Stimulated activated CD8-positive, alpha-beta memory T cell treated with anti-CD3 and anti-CD28 coated beads, Interleukin-12 subunit alpha, Interleukin-12 subunit beta, amount 100 ng/mL, for 24 hours (primary cell): ENCODE data around the gene TNS1.
A peak's percentile ranks its signal among the peaks of the same experiment; 100 is the strongest.
"Not testable (repeated sequence)": the region's sequence is repeated elsewhere in the genome, so short reads cannot be mapped to it uniquely, and the experiment has no call there.

ENCODE experiments used
- DNase-seq: peaks from one replicate; pipeline ENCODE4 v3.0.0-alpha.2; 2020; ENCODE audit errors: extremely low read depth

TNS1 gene

DNA sequence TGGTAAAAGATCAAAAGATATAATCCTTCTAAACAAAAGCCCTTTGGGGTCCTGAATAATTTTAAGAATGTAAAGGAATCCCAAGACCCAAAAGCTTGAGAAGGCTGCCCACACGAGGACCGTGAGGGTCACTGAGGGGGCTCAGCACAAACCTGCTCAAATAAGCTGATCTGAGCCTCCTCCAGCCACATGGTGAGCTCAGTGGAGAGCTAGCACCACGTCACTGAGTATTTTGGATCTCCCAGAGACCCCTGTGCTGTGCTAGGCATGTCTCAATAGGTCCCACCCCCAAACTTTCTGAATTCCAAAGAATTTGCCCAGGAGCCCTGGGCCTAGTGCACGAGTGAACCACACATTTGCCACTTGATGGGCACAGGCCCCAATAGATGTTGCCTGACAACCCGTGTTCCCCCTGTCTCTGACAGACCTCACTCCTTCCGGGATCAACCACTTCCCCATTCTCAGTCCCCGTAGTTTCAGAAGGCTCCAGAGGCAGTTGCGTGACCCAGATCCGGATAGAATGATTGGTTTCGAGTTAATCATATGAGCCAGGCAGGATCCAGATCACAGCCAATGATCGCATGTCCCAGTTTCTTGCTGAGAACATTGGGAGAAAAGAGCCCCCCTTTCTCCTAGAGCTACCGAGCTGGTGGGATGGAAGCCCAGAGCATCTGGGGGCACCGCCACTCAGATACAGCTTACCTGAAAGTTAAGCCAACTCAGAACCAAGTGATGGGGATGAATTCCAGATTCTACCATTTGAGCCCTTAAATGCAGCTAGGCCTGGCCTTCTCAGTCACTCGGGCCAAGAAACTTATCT, 203.8 kb downstream of the TNS1 start:
- no peak for DNase-seq

DNA sequence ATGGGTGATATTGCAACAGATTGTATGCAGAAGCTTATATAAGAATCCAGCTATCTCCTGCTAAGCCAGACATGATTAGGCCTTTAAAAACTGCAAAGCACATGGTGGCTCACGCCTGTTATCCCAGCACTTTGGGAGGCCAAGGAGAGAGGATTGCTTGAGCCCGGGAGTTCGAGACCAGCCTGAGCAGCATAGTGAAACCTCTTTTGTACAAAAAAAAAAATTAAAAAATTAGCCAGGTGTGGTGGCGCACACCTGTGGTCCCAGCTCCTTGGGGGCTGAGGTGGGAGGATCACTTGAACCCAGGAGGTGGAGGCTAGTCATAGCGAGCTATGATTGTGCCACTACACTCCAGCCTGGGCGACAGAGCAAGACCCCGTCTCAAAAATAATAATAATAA, 204.6 kb downstream of the TNS1 start:
- no peak for DNase-seq

DNA sequence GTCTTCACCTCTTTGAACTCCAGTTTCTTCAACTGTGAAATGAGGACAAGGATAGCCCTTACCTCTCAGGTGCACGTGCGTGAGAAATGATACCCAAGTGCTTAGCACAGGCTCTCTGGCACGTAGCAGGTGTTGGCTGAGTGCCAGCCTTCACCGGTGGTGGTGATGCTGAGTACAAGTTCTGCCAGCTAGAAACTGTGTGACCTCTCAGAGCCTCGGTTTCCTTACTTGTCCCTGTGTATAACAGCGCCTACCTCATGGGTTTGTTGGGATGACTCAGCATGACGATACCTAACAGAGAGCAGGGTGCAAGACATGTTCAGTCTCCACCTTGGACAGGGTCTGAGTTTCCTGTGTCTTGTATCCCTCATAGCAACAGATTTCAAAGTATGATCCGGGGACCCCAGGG, 205.1 kb downstream of the TNS1 start:
- no peak for DNase-seq

DNA sequence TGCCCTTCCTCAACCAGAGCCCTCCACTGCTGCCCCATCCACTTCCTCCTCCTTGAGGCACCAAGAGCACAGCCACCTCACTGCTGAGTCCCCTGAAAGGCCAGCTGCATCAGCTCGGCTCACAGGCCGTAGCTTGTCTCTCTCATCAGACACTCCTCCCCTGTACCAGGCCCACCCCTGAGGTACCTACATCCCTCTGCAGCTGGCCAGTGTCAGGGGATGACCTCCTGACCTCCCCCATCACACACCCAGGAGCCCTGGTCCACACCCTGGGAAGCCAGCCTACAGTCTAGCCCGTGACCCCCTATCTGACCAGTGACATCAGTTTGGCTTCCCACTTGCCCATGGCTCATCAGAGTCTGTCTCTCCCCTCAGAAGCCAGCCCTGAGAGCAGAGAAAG, 205.6 kb downstream of the TNS1 start:
- DNase-seq: no peak

DNA sequence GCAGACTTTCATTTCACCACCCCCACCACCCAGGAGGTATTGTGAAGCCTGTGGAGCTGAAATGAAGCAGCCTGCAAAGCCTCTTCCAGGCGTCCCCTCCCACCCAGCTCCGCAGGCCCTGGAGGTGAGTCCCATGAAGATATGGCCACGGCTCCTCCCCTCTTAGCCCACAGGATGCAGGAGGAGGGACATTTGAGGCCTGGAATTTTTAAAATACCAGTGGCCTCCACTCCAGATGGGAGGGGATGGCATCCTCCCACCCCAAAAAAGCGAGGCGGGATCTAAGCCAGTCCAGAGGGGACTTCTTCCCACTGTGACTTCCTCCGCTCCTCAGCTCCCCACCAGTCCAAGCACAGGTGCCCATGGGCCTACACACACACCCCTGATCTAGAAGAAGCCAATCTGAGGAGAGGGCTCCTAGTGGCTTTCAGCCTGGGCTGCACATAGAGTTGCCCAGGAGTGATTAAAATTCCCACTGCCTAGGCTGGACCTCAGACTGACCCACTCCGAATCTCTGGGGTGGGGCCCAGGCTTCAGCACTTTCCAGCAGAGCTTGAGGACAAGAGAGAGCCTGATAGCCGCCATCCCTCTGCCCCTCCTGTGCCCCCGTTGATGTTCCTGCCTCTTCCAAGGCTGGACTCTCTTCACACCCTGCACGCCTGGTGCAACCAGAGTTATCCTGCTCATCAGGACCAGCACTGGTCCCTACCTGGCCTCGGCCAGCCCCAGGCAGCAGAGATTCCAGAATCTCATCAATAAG, 206.9 kb downstream of the TNS1 start:
- no peak for DNase-seq

DNA sequence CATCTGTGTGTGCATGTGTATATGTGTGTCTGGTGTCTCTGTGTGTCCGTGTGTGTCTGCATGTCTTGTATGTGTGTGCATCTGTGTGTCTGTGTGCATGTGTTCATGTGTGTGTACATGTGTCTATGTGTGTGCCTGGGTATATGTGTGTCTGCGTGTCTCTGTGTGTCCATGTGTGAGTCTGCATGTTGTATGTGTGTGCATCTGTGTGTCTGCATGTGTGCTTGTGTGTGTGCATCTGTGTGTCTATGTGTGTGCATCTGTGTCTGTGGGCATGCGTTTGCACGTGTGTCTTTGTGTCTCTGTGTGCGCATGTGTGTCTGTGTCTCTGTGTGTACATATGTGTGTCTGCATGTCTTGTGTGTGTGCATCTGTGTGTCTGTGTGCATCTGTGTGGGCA, 207.7 kb downstream of the TNS1 start:
- DNase-seq: no peak

DNA sequence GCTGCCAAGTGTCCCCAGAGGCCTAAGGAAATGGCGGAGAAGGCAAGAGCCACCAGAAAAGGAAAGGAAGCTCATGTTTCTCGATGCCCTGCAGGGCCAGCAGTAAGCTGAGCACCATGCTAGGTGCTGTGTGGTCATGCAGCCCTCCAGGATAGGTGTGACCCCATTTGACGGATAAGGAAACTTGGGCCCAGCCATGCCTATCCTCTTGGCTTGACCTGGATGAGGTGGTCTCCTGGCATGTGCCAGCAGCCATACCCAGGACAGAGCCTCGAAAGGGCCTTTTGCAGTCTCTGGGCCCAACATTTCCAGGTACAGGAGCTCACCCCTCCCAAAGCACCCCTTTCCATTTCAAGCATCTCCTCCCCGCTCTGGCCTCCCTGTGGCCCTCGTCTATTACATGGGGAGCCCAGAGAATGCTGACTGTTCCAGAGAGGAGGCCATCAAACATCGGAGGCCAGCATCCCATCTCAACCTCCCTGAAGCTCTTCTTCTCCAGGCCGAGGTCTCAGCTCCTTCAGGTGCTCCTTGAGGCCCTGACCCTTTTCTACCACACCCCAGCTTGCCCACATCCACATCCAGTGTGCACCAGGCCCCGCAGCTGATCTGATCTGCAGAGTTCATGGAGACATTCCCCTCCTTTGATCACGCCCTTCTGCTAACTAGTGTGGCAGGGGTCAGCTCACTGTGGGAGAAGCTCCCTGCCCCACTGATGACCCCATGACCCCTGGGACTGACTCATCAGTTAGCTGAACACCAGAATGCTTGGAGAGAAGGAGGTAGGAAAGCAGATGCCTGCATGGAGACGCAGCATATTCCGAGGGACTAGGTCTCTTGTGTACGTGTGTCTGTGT, 208.4 kb downstream of the TNS1 start:
- no peak for DNase-seq

DNA sequence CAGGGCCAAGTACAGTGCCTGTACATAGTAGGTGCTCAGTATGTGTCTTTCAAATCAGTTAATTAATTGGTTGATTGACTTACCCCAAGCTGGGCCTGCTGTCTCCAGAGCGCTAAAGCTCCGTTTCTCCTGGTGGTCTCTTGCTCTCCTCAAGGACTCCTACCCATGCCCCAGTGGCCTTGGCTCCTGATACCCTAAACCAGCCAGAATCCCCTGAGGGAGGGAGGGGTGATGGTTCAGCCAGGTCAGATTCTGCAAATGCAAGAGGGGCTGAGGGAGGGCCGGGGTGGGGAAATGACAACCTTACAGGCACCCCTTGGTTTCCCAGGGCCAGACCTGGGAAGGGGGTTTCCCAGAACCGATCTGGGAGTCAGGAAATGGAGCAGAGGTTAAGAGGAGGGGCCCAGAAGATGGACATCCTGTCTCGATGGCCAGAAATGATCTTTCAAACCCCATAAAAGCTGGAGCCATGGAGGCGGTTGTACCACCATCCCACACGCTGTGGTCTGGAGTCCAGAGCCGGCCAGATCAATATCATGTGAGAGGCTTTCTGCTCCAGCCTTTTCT, 209.1 kb downstream of the TNS1 start:
- no peak for DNase-seq

DNA sequence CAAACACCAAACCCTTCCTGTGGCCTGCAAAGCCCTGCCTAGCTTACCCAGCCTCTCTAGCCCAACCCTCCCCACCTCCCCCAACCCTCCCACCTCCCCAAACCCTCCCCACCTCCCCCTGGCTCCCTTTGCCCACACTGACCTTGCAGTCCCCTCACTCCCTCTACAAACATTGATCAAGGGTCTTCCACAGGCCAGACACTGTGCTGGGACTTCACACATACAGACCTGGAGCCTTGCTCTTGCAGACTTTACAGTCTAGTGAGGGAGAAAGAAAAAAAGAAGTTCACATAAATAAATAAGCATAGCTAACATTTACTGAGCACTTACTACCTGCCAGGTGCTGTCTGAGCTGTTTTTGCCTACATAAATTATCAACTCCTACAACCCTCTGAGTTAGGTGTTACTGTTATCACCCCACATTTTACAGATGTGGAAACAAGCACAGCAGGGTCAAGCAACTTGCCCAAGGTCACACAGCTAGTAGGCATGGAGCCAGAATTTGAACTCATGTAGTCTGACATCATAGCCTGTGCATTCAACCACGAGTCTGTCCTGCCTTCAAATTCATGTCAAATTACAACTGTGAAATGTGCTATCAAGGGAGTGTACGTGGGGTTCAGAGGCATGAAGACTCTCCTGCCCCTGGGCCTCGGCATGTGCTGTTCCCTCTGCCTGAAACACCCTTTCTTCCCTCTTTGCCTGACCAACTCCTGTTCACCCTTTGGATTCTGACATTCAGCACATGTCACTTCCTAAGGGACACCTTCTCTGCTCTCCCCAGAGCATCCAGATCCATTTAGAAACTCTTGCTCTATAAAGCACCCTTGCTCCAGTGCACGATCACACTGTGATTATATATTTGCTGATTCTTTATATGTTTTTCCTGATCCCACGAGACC, 209.9 kb downstream of the TNS1 start:
- no peak for DNase-seq

DNA sequence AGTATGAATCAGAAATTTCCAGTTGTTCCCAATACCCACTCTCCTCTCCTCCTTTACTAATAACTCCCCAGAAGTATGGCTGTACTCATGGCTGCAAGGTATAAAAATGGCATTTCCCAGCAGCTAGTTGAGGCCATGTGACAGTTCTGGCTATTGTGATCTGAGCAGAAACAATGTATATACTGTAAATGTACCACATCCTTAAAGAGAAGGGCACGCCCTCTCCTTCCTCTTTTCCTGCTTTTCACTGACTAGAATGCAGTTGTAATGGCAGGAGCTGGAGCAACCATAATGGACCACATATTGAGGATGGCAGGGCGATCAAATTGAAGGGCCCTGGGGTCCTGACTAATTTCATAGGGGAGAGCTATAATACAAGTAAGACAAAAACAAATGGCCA, 211.2 kb downstream of the TNS1 start:
- DNase-seq: no peak

DNA sequence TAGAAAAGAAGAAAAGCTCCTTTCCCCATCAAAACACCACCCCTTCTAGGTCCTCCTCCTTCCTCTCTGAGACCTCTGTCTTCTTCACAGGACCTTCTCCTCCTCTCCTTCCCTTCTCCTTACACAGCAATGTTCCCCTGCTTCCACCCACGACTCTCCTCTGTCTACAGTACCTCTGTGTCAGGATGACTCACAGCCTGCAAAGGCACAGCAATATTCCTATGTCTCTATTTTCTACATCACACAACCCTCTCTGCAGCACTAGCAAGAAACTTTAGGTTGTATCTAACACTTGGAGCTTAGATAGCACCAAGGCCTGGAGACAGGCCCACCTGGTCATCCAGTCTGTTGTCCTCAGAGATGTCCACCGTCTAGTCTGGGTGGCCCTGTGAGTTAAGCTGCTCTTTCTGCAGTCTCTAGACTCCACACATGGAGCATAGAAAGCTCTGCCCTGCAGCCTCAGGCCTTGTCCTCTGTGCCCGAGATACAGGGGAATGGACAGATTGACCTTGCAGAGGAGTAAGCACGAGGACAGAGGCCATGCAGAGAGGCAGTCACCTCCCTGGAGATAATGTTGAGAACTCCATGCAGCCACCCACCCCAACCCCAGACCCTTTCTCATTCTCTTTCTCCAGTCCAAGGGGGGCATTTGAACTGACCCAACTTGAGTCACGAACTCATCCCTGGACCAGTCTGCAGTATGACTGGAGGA, 212.0 kb downstream of the TNS1 start:
- no peak for DNase-seq

DNA sequence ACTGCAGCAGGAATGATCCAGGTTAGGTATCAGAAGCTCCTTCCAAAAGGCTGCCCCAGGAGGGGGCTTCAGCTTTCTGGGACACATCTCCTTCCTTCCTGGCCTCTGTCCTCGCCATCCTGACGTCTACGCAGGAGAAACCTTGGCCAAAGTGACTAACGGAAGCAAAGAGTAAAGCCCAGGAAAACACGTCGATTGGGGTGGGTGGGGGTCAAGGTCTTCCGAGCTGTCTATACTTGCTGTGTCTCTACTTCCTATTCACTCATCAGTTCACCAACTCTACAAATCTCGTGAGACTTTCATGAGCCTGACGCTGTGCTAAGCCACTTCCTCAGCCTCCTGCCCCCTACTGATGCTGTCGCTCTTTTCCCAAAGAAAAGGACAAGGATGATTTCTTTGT, 212.6 kb downstream of the TNS1 start:
- DNase-seq: no peak

DNA sequence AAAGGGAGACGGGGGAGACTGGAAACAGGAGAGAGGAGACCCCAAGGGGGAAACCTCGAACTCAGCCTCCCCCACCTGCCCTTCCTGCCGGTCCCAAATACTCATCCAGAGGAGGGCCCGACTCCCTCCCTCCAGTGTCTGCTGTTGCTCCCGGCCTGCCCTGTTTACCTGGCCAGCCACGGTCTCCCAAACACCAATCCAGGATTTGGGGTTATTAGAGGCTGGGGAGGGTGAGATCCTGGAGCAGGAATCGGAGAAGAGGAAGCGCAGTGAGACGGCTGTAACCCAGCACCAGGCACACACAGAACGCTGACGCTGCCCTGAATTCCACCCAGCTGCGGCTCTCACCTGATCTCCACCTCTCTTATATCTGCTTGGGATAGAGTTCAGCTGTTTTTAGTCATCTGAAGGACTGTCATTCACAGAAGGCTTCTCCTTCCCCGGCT, 213.0 kb downstream of the TNS1 start:
- DNase-seq: no peak

DNA sequence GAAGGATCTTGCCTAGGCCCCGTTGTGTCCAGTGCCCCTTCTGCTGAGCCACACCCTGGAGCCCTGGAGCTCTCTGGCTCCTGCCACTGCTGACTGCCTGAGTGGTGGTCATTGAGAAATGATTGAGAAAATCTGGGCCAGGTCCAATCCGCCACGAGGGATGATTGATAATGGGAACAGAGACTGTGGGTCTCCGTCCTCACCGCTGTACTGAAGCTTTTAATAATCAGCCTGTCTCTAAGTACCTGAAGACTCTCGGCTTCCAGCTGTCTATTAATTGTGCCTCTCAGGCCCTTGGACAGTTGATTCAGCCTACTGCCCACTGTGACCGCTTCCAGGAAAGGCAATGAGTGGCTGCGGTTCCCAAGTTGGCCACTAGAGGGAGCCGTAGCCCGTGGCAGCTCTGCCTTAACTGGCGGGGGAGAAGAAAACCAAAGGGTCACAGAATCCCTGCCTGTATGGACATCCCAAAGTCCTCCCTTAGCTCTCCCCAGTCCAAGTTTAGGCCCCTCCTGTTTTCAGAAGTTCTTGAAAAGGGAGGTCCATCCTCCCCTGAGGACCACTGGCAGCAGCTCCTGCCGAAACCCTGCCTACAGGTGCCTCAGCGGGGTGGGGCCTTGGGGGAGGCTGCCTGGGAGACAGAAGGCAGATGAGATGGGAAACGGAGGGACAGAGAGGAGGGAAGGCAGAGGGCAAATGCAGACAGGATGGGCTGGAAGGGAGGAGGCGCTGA, 213.6 kb downstream of the TNS1 start:
- peak; percentile 37 for DNase-seq

DNA sequence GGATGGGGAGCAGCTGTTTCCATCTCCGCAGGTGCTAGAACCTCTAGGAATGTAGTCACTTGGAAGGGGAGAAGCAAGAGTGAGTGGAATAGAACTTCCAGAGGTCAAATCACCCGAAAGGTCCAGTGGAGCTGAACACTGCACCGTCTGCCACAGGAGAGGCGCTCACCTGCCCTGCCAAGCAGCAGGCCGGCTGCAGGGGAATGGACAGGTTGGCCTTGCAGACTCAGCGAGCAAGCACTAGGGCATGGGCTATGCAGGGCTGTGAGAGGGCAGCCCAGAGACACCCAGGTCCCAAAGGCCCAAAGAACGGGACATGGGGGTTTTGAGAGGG, 214.2 kb downstream of the TNS1 start:
- DNase-seq: no peak

DNA sequence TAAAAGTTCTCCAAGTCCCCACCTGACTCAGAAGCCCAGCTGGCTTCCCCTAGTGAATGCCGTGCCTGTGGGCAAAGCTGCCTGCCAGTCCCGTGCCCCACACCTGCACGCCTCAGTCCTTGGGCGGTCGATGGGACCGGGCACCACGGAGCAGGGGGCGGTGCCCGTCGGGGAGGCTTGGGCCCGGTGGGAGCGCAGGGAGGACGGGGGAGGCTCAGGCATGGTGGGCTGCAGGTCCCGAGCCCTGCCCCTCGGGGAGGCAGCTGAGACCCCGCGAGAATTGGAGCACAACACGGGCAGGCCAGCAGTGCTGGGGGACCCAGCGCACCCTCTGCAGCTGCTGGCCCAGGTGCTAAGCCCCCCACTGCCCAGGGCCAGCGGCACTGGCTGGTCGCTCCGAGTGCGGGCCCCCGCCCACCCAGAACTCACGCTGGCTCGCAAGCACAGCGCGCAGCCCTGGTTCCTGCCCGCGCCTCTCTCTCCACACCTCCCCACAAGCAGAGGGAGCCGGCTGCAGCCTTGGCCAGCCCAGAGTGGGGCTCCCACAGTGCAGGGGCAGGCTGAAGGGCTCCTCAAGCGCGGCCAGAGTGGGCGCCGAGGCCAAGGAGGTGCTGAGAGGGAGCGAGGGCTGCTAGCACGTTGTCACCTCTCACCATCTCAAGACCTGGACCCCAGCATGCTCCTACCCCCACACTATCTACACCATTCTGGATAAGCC, 215.5 kb downstream of the TNS1 start:
- no peak for DNase-seq

DNA sequence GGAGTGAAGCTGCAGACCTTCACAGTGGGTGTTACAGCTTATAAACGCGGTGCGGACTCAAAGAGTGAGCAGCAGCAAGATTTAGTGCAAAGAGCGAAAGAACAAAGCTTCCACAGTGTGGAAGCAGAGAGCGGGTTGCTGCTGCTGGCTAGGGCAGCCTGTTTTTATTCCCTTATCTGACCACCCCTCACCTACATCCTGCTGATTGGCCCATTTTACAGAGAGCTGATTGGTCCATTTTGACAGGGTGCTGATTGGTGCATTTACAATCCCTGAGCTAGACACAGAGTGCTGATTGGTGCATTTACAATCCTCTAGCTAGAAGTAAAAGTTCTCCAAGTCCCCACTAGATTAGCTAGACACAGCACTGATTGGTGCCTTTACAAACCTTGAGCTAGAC, 216.2 kb downstream of the TNS1 start:
- not testable (repeated sequence) for DNase-seq

DNA sequence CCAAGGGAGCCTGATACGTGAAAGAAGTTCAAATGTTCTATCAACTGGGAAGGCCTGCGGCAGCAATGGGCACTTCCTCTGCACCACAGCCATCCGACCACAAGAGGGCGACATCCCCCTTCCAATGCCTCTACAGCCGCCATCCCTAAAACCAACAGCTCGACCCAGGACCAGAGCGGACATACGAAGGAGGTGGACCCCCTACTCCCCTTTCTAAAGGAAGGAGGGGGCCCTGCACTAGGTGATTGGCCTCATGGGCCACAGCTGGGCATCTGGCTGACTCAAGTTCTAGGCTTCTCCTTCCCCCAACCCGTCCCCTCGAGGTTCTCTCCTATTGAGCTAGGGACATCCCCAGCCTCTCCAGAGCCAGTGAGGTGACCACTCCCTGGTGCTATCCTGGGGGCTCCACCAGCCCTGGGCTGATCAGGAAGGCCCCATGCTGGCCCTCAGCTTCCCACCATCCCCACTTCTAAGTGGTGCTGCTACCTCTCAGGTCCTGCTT, 217.2 kb downstream of the TNS1 start:
- peak; percentile 30 for DNase-seq

DNA sequence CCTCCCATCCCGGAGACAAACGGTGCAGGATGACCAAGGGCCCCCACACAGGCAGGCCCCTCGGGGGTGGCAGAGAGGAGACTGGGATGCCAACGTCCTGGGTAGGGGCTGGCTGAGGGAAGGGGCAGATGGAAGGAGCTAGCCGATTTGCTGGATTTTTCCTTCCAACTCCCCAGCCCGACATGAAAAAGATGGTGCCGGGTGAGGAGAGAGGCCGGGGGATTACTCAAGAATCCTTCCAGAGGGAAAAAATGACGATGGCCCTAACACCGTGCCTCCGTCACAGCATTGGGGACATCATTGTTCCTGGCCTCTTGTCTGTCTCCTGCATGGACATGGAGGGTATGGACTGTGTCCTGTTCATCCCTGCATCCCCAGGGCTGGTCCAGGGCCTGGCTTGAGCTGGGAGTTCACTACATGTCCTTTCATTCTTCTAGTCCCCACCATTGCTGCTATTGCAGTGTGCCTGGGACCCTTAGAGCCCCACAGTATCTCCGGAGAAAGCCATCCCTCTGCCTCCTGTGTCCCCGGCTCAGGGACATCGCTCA, 217.7 kb downstream of the TNS1 start:
- DNase-seq: no peak
